Tibial artery (tissue), 4 donors: ENCODE data around the gene SLC9A9.

Experiments used
- DNase-seq, 2 donors: peaks; one replicate each; pipeline ENCODE4 v3.0.0-alpha.2; 2019
- H3K27ac ChIP-seq, 2 donors: fragments of 200-600 bp; sonication (generic) in 1 of 2; 1 replicate in 1 of 2; 2 replicates in 1 of 2; pipeline ENCODE4 v1.5.1; 2018 to 2019; ENCODE audit warnings: mild to moderate bottlenecking in 1 of 2
- H3K27me3 ChIP-seq, 2 donors: fragments of 200-600 bp; sonication (generic) in 1 of 2; one replicate each; pipeline versions ENCODE4 v1.5.1 to v1.6.0; 2016 to 2019
- H3K36me3 ChIP-seq, 3 donors: fragments of 200-600 bp; sonication (generic) in 2 of 3; one replicate each; pipeline ENCODE4 v1.5.1; 2016 to 2019; ENCODE audit warnings: mild to moderate bottlenecking in 2 of 3
- H3K4me1 ChIP-seq, 4 donors: fragments of 200-600 bp; sonication (generic) in 2 of 4; 1 replicate in 3 of 4; 2 replicates in 1 of 4; pipeline ENCODE4 v1.5.1; 2016 to 2019
- H3K4me3 ChIP-seq, 2 donors: fragments of 200-600 bp; sonication (generic) in 1 of 2; 1 replicate in 1 of 2; 2 replicates in 1 of 2; pipeline ENCODE4 v1.5.1; 2018 to 2019; ENCODE audit warnings: mild to moderate bottlenecking in 2 of 2
- H3K9me3 ChIP-seq, 3 donors: fragments of 200-600 bp; sonication (generic) in 1 of 3; one replicate each; pipeline ENCODE4 v1.5.1; 2016 to 2019
- CTCF ChIP-seq, 2 experiments: fragments of 200-600 bp in 1 of 2; fragments of 450-650 bp in 1 of 2; IDR thresholded peaks; one replicate each; pipeline ENCODE4 v1.5.1; 2017 to 2019; ENCODE audit warnings: antibody characterized with exemption in 2 of 2, mild to moderate bottlenecking in 1 of 2, moderate library complexity in 1 of 2
- intact Hi-C: fragments of 100-400 bp; cut with DNase I; formaldehyde crosslinking; loops from one replicate; pipeline ENCODE4 v1.15.0; 2023; ENCODE audit warnings: low total_unique reads

The SLC9A9 gene

GRCh38 chr3:143222505-143222904 is 625.8 kb downstream of the SLC9A9 start:
- intact Hi-C loops = no loop called here

GRCh38 chr3:143221446-143221845 is 626.8 kb downstream of the SLC9A9 start:
- no peaks in the 10 kb centered on the region for H3K27me3 ChIP-seq
- no peaks in the 10 kb centered on the region for H3K36me3 ChIP-seq
- no peaks in the 10 kb centered on the region for H3K4me1 ChIP-seq
- no peak overlapping the region for H3K27ac ChIP-seq
- no peak for TF ChIP-seq CTCF (IDR thresholded peaks at IDR 0.05)
- no peaks in the 10 kb centered on the region for H3K9me3 ChIP-seq
- intact Hi-C loops = no loop called here
- no peak for DNase-seq
- H3K4me3 ChIP-seq = no peak overlapping the region

More at GRCh38 chr3:143222505-143222904, 625.8 kb downstream of the SLC9A9 start:
- no peaks in the 10 kb centered on the region for H3K9me3 ChIP-seq
- no peak overlapping the region for H3K4me3 ChIP-seq
- no peaks in the 10 kb centered on the region for H3K4me1 ChIP-seq
- no peak overlapping the region for H3K27ac ChIP-seq
- H3K36me3 ChIP-seq = no peaks in the 10 kb centered on the region
- no peak for TF ChIP-seq CTCF (IDR thresholded peaks at IDR 0.05)
- no peak for DNase-seq
- no peaks in the 10 kb centered on the region for H3K27me3 ChIP-seq

GRCh38 chr3:143220741-143221140 is 627.5 kb downstream of the SLC9A9 start:
- intact Hi-C loops = no loop called here
- H3K27ac ChIP-seq = no peak overlapping the region
- no peaks in the 10 kb centered on the region for H3K27me3 ChIP-seq
- H3K4me1 ChIP-seq = no peaks in the 10 kb centered on the region
- no peak for DNase-seq
- no peak for TF ChIP-seq CTCF (IDR thresholded peaks at IDR 0.05)
- H3K9me3 ChIP-seq = no peaks in the 10 kb centered on the region
- no peak overlapping the region for H3K4me3 ChIP-seq
- H3K36me3 ChIP-seq = no peaks in the 10 kb centered on the region

- Histone ChIP-seq H3K9me3 (no peaks in the 10 kb centered on the region), H3K4me1 (no peaks in the 10 kb centered on the region), H3K36me3 (no peaks in the 10 kb centered on the region), H3K27me3 (no peaks in the 10 kb centered on the region), H3K27ac (no peak overlapping the region), H3K4me3 (no peak overlapping the region)
- no peak for DNase-seq
- TF ChIP-seq CTCF (IDR thresholded peaks at IDR 0.05) = no peak
- intact Hi-C loops = no loop called here
Observed at GRCh38 chr3:143218166-143218835, 630.0 kb downstream of the SLC9A9 start.

GRCh38 chr3:143217283-143217682 is 631.0 kb downstream of the SLC9A9 start:
- Histone ChIP-seq H3K4me1 (no peaks in the 10 kb centered on the region), H3K27ac (no peak overlapping the region), H3K9me3 (no peaks in the 10 kb centered on the region), H3K27me3 (no peaks in the 10 kb centered on the region), H3K4me3 (no peak overlapping the region), H3K36me3 (no peaks in the 10 kb centered on the region)
- no peak for DNase-seq
- TF ChIP-seq CTCF (IDR thresholded peaks at IDR 0.05) = no peak
- intact Hi-C loops = no loop called here
